Lung microvascular endothelial cell (primary cell): Measurements from ENCODE around the gene NINJ2. TPM values are rescaled to one million over a fixed set of nuclear protein-coding genes. Genes with fewer than 3 reads are reported as not detected.
"Not testable (repeated sequence)": the region's sequence is repeated elsewhere in the genome, so short reads cannot be mapped to it uniquely, and the experiment has no call there.

ENCODE experiments used
- DNase-seq, 2 donors: peaks; one replicate each; pipeline versions ENCODE4 v3.0.0 to v3.0.0-alpha.2; 2010; ENCODE audit warnings: low read depth in 2 of 2
- total RNA-seq: library from RNA; depleted of rRNA; stranded (reverse); fragments of >200 nt; gene quantifications from 2 replicates; pipeline ENCODE4 v1.2.1, GENCODE V29; 2014

NINJ2 gene, protein sequence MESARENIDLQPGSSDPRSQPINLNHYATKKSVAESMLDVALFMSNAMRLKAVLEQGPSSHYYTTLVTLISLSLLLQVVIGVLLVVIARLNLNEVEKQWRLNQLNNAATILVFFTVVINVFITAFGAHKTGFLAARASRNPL
- total RNA-seq, result 0.79 and 1.7 TPM in 2 replicates

DNA sequence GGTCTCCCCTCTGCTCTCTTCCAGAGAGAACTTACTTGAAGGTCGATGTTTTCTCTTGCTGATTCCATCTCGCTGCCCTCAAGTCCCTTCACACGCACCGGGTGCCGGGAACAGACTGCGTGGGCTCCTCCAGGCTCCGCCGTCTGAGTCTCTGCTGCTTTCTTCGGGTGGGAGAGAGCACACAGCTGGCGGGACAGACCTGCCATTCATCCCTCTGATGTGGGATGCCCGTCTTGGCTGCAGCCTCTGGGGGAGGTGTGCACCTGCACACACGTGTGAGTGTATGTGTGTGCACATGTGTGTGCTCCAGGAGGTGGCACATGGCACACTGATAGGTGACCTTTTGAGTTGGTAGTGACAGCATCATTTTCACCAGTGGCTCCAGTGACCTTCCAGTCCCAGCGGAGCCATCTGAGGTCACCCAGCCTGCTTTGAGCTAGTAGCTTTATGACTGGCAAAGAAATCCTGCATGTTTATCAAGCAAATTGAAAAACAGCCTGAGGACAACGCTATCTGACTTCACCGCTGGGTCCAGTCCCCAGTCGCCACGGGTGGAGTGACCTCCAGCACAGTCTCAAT, at the start of gene NINJ2:
NINJ2 (minus strand) TSS at position 153 of the 579 bp plus-strand sequence; CDS start at position 68, 85 bp downstream.
- DNase-seq, result no peak

DNA sequence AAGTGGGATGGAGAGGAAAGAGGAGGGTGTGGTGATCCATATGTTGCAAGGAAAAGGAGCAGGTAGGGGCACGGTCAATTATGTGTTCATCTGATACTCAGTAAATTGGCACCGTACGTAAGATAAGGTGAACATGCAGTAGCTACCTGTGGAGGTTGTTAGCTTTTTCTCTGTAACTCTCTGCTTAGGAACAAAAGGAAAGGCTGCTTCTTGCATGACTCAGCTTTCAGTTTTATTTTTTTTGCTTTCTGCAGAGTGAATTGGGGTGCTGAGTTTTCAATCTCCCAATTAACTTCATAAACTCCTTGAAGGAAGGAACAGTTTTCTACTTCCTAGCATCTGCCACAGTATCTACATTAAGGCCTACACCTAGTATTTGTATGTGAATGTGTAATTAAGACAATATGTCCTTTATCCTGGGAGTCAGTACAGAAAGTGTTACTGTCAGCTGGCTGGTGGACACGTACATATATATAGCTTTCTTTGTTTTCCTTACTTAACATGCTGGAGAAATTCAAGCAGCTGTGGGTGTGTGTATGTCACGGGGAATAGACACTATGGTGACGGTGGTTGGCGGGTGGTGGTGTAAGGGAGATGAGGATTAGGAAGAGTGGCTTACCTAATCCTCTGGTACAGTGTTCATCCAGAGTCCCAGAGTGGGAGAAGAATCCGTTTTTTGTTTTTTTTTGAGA, 49.1 kb upstream of the NINJ2 start:
- DNase-seq, result no peak

DNA sequence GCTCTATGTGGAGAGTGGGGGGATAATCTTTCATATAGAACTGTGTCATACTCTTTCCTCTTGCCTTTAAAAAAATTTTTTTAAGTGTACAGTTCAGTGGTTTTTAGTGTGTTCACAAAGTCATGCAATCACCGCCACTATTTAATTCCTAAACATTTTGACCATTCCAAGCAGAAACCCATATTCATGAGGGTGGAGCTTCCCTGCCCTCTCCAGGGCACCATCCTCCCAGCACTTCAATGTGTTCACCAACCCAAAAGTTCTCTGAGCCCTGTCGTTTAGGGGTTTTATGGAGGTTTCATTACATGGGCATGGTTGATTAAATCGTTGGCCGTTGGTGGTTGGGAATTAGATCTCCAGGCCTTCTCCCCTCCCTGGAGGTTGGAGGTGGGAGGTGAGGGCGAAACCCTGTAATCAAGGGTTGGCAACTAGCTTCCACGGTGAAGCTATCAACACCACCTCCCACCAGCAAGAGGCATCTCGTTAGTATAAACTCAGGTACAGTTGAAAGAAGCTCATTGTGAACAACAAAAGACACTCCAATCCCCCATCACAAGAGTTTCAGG, 46.3 kb upstream of the NINJ2 start:
- DNase-seq, result no peak

DNA sequence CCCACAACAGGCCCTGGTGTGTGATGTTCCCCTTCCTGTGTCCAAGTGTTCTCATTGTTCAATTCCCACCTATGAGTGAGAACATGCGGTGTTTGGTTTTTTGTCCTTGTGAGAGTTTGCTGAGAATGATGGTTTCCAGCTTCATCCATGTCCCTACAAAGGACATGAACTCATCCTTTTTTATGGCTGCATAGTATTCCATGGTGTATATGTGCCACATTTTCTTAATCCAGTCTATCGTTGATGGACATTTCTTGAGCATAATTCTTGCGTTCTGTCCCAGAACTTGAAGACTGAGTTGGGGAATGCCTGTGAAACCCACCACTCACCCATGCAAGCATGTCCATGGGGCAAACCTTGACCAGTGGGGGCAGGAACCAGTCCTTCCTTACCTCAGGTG, 44.8 kb upstream of the NINJ2 start:
- not testable (repeated sequence) for DNase-seq

DNA sequence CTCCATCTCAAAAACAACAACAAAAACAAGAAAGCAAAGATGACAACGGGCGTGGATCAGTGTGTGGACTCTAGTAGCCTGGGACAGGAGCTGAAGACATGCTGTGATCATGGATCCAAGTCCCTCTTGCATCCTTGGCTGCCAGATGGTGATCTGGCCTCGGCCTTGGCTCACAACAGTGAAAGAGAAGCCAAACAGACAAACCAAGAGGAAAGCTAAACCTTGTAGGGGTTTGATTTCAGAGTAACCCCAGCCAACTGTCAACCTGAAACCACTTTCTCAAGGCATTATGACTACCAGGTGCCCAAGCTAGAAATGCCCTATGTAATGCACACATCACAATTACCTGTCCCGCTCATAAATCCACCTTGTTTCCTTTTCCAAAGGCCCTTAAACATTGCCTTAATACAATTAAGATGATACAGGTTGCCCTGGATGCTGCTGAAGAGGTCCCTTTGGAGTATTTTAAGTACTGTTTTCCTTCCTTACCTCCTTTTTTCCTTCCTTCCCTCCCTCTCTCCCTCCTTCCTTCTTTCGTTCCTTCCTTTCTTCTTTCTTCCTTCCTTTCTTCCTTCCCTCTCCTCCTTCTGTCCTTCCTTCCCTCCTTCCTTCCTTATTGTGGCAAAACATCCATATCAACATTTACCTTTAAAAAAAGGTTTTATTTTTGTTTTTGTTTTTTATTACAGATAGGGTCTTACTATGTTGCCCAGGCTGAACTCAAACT, 41.4 kb upstream of the NINJ2 start:
- DNase-seq, result no peak

DNA sequence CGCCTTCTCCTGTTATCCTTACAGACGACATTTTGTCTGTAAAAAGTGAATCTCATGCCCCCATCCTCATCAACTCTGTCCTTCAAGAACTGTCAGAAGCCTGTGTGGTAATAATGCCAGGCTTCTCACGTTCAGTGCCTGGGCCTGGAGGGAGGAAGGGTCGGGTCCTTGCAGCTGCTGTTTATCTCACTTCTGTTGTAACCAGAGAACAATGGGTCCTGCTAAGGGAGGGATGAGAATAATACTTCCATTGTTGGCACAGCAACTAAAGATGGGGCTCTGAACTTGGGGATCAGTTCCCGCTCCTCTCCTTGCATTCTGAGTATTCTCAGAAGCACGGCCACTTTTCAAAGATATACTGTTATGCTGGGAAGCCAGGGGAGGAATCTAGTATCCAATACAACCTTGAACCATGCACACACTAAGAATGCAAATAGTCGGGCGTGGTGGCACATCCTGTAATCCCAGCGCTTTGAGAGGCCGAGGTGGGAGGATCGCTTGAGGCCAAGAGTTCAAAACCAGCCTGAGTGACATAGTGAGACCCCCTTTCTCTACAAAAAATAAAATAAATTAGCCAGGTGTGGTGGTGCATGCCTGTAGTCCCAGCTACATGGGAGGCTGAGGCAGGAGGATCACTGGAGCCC, 38.8 kb upstream of the NINJ2 start:
- peak; percentile 14 to 16 for DNase-seq

DNA sequence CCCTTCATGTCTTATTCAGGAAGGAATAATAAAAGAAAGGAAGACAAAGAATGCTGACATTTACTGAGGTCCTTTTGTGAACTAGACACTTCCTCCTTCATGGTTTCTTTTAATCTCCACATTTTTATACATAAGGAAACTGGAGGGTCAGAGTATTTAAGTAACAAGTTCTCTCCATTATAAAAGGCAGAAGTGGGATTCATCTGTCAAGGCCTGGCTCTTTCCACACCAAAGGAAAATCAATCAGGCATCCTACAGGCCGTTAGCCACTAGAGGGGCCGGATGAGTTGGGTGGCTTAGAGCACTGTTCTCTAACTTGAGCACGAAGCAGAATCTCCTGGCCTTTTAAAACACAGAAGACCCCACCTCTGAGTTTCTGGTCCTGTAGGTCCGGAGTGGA, 36.8 kb upstream of the NINJ2 start:
- no peak for DNase-seq

DNA sequence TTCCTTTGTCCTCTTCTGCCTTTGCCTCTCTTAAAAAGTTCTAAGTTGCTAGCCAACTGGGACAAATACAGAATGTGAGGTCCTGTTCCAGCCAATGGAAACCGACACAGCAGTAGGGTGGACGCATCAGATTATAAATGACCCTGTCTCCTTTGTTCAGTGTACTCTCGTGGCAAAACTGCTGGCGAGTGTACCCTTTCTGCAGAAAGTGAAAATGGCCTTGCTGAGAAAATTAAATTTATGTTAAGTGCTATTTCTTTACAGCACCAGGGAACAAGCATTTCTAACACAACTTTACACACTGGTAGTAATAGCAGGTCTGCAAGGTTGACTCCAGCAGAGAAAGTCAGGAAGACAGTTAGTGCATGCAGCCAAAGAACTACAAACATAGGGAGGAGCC, 35.0 kb upstream of the NINJ2 start:
- not testable (repeated sequence) for DNase-seq

DNA sequence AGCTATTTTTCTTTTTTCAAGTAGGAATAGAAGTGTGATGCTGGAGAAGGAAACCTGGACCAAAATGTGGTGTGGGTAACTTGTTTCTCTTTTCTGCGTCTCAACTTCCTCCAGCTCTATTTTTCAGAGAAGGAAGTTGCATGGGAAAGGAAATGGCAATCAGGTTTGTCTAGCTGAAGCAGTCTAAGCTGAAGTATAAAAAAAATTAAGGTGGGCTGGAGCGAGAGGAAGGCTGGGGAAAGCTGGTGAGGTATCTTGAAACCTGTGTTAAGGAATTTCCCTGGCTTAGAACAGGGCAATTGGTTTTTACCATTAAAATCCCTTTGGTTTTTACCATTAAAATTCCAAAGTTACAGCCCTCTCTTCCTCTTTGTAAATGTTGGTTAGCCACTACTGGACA, 34.2 kb upstream of the NINJ2 start:
- no peak for DNase-seq

DNA sequence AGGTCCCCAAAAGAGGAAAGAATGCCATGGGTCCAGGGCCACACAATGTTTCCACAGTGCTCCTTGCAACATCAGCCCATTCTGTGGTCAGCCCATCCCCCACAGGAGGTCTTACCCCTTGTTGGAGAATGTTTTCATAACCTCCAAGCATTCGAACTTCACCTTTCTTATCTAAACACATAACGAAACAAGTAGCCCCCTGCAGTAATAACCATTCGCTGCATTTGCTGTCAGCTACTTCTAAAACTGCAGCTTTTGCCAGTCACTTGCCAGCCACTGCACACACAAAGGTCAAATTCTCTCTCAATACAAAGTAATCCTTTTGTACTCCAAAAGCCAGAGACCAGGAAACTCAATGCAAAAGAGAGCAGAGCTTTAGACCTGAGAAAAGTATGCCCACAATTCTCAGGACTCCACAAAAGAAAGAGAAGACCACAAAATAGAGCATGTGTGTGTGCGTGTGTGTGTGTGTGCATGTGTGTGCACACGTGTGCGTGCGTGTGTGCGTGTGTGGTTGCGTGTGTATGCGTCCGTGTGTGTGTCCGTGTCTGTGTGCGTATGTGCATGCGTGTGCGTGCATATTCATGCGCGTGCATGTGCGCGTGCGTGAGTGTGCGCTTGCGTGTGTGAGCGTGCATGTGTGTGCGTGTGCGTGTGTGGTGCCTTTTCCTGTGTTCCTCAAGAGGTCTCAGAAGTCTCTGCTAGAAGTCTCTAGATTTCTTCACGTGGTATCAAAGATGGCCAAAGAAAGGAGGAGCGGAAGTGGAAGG, 31.7 kb upstream of the NINJ2 start:
- DNase-seq, result no peak

DNA sequence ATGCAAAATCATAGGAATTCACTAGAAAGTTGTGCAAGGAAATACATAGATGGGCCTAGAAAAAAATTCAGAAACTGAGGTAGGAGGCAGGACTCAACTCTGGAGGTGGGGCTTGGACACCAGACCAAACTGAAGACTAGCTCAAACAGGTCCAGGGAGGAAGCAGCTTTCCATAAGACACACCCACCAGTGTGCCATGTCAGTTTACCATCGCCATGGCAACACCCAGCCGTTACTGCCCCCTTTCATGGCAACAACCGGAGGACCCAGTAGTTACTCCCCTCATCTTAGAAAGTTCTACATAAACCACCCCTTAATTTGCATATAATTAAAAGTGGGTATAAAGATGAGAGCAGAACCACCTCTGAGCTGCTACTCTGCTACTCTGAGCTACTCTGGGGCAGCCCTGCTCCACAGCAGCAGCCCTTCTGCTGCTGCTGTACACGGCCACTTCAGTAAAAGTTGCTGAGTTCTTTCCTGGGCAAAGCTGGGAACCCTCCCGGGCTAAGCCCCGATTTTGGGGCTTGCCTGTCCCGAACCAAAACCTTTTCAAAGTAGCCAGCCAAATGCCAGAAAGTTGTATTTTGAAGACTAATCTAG, 30.8 kb upstream of the NINJ2 start:
- DNase-seq, result peak in 1 of 2 donors; percentile 23

DNA sequence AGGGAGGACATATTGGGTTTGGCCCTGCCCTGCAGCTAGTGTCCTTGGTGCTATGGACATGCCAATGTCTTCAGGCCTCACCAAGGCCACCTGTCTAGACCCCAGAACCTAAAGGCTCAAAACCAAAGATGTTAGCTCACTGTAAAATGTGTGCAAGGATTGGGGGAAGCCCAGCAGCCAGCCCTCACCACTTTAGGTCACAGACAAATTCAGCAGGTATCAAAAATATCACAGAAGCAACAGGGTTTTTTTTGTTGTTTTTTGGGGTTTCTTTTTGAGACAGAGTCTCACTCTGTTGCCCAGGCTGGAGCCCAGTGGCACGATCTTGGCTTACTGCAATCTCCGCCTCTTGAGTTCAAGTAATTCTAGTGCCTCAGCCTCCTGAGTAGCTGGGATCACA, 29.0 kb upstream of the NINJ2 start:
- DNase-seq, result no peak

DNA sequence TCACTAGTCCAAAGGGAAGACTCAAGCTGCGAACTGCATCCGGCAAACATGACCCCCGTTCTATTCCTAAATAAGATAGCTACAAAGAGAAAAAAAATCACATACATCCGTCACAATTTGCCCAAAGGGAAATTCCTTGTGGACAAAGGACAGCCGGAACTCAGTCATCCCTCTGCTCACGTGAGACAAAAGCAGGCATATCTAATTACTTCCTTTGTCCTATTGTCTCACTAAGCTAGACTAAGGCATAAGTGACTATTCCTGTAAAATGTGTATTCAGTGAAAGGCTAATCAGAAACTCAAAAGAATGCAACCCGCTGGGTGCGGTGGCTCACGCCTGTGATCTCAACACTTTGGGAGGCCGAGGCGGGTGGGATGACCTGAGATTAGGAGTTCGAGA, 27.2 kb upstream of the NINJ2 start:
- peak; percentile 85 to 96 for DNase-seq

DNA sequence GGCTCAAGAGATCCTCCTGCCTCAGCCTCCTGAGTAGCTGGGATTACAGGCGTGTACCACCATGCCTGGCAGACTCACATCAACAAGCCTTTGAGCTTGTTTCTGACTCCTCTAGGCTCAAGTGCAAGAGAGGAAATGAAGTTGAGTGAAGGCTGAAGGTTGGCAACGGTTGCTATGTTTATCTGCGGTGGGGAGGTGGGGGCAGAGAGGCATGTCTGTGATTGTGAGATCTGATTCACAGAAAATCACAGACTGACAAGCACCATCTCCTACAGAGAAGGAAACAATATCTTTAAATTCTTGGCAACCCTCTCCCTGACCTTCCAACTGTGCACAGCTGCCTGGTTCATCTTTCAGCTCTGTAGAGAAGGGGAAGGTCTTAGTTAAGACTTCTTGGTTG, 22.1 kb upstream of the NINJ2 start:
- DNase-seq, result peak; percentile 40 to 92

DNA sequence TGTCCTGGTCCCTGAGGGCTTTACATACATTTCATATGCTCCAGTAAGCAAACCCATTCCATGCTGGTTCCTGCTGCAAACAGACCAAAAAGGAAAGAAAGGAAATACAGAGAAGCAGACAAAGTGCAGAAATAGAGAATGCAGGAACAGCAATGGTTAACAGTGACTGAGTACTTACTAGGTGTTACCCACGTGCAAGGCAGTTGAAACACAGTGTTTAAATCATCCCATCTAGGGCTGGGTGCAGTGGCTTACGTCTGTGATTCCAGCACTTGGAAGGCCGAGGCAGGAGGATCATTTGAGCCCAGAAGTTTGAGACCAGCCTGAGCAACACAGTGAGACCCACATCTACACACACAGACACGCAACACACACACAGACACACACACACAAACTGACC, 21.2 kb upstream of the NINJ2 start:
- DNase-seq, result no peak

DNA sequence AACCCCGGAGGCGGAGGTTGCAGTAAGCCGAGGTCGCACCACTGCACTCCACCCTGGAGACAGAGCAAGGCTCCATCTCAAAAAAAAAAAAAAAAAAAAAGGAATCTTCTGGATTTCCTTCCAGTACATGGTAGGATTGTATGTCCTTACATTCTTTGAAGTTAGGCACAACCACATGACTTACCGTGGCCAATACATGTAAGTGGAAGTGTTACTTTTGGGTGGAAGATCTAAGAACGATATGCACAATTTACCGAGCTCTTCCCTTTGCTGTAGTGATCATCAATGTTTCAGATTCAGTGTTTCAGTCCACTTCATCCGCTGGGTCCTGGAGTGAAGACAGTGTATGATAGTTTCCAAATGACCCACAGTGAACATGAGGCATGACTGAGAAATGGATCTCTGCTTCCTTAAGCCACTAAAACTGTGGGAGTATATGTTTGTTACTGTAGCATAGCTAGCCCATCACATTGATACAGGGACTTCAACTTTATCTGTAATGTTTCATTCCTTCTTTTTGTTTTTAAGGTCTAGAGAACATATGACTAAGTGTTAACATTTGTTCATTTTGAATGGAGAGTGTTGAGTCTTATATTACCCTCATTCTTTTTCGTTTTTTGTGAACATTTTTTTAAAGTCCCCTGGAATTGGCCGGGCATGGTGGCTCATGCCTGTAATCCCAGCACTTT, 18.5 kb upstream of the NINJ2 start:
- DNase-seq, result no peak

DNA sequence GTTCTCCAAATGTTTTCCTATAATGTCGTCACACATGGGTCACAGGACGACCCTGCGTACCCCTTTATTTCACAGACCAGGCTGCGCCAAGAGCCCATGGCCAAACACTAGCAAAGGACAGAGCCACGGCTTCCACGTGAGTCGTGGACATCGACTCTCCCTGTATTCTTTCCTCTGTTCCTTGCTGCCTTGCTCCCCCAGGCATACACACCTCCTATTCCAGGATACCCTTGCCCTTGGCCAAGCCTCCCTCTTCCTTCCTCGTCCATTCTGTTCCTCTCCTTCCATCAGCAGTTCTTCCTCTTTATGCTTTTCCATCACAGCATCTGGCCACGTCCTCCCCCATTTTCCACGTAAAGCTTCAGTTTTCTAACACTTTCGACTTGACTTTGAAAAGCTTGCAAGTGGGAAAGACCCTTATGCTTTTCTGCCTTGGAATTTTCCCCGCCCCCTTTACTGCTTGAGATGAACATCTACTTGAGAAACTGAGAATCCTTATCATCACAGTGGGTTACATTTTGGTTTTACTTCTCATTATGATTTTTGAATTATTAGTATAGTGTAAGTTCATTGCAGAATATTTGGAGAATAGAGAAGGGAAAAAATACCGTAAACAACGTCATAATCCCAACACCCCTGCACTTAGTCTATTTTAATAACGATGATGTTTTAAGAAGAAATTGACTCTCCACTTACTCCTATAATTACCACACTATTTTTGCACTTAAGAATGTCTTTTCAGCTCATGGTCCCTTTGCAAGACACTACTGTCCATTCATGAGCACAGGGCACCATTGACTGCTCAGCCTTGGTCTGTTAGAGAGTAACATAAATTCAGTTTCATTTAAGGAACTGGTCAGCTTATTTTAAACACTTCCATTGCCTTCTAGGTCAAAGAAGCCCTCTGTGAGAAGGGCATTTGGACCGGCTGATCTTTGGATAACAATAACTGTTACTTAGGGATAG, 15.8 kb upstream of the NINJ2 start:
- no peak for DNase-seq

DNA sequence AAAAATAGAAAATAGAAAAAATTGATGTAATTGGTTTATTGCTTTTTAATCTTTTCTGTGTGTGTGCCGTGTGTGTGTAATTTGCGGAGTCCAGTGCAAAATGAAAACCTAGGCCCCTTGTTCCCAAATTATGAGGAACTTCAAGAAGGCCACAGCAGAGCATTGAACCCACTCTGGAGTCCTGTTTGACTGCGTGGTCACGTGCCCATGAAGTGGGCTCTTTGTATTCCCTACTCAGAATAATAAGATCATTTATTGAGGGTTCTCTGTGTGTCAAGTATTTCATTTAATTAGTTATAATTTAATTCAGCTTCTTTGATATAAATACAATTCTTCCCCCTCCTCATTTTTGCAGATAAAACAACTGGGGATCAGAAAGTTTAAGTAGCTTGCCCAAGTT, 12.3 kb upstream of the NINJ2 start:
- no peak for DNase-seq
